ENCODE data around the gene FAM24B. TPM values are rescaled to one million over a fixed set of nuclear protein-coding genes. Genes with fewer than 3 reads are reported as not detected.
"Not testable (repeated sequence)": the region's sequence is repeated elsewhere in the genome, so short reads cannot be mapped to it uniquely, and the experiment has no call there.

FAM24B gene
- total RNA-seq, 1 experiment from 2014 or later, result 10.8 TPM

DNA sequence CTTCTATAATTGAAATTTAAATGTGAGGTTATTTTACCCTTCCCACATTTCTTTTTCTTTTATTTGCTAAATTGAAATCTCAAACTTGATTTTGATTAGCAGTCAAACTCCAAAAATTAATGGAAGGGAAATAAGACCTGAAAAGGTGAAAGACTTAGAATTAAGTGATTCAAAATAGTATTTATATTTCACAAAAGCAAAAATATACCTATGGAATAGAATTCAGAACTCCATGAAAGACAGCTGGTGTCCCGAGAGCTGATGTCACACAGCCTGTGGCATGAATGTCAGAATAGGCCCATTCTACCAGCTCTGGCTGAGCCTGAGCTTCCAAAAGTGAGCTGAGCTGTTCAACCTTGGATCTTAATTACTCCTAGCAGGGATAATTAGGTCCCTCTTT is 30.9 kb upstream of the FAM24B start, which contains the start of gene FAM24A:
Gene FAM24A (plus strand): TSS at position 301 of the 400 bp plus-strand sequence. CDS start 1,025 bp downstream, outside the sequence.
- ChIA-PET CTCF (no interaction called here), POLR2A (ENCODE audit: unreplicated experiment) (no interaction called here)
- intact Hi-C loops (cut with micrococcal nuclease; ENCODE audit: unreplicated experiment), result no loop called here
- Histone ChIP-seq H4K20me1 (ENCODE audit: insufficient read depth) (no peaks in the 10 kb centered on the region), H3K4me1 (replicated peaks; ENCODE audit: insufficient read depth) (no peaks in the 10 kb centered on the region), H3K27me3 (ENCODE audit: insufficient read depth, low read depth) (peaks cover 9% of the 10 kb centered on the region), H3K4me3 (no peak within 1 kb of the TSS), H3K4me2 (no peak within 1 kb of the TSS), H3K27ac (no peak within 1 kb of the TSS), H3K36me3 (ENCODE audit: low read depth) (no peaks in the 10 kb centered on the region), H3F3A (ENCODE audit: insufficient read depth, low read depth) (no peaks in the 10 kb centered on the region), H2AFZ (no peak within 1 kb of the TSS), H3K9me3 (ENCODE audit: insufficient read depth, low read depth) (no peaks in the 10 kb centered on the region), H3K79me2 (ENCODE audit: low read depth) (no peaks in the 10 kb centered on the region), H3K9me2 (ENCODE audit: insufficient read depth) (no peaks in the 10 kb centered on the region)
- DNase-seq, result no peak
- TF ChIP-seq, protein P1, sequence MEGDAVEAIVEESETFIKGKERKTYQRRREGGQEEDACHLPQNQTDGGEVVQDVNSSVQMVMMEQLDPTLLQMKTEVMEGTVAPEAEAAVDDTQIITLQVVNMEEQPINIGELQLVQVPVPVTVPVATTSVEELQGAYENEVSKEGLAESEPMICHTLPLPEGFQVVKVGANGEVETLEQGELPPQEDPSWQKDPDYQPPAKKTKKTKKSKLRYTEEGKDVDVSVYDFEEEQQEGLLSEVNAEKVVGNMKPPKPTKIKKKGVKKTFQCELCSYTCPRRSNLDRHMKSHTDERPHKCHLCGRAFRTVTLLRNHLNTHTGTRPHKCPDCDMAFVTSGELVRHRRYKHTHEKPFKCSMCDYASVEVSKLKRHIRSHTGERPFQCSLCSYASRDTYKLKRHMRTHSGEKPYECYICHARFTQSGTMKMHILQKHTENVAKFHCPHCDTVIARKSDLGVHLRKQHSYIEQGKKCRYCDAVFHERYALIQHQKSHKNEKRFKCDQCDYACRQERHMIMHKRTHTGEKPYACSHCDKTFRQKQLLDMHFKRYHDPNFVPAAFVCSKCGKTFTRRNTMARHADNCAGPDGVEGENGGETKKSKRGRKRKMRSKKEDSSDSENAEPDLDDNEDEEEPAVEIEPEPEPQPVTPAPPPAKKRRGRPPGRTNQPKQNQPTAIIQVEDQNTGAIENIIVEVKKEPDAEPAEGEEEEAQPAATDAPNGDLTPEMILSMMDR (conservative IDR thresholded peaks at IDR 0.05), result no peak
- no peak for TF ChIP-seq EZH2 (IDR thresholded peaks at IDR 0.05; ENCODE audit: low read depth)
- no TSS peak for BruUV-seq (replicated peaks)

- POLR2A ChIA-PET (ENCODE audit: unreplicated experiment); H3K4me3 ChIP-seq; H3F3A ChIP-seq (ENCODE audit: insufficient read depth, low read depth); H3K4me2 ChIP-seq; CTCF ChIA-PET; H3K9me2 ChIP-seq (ENCODE audit: insufficient read depth); BruUV-seq (replicated peaks); H3K27ac ChIP-seq; H2AFZ ChIP-seq; DNase-seq; intact Hi-C loops (cut with micrococcal nuclease; ENCODE audit: unreplicated experiment); H3K9me3 ChIP-seq (ENCODE audit: insufficient read depth, low read depth); H3K36me3 ChIP-seq (ENCODE audit: low read depth); H3K79me2 ChIP-seq (ENCODE audit: low read depth); H3K27me3 ChIP-seq (ENCODE audit: insufficient read depth, low read depth); H3K4me1 ChIP-seq (replicated peaks; ENCODE audit: insufficient read depth); H4K20me1 ChIP-seq (ENCODE audit: insufficient read depth): not testable (repeated sequence)
Observed at GRCh38 chr10:122903861-122904260, 24.5 kb upstream of the FAM24B start.

DNA sequence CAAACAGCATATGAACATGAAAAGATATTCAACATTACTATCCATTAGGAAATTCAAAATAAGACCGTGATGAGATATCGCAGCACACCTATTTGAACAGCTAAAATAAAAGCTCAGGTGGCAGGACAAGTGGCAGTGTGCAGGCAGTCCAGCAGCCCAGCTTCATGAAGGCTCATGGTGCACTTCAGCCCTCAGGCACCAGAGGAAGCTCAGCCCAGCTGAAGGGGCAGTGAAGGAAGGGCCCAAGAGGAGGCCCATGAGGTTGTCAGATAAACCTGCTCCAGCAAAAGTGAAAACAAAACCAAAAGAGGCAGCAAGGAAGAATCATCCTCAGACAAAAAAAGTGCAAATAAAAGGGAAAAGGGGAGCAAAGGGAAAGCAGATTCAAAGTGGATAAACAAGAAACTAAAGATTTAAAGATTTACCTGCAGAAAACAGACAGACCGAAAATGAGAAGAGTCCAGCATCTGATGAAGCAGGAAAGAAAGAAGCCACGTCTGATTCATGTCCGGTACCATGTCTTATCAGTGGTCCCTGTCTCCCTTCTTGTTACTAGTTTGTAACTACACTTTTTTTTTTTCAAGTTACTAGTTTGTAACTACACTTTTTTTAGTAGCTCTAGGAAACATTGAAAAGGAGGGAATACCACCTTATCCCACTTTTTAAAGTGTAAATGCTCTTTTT is 15.0 kb upstream of the FAM24B start:
- Histone ChIP-seq H3K4me1 (replicated peaks; ENCODE audit: insufficient read depth) (no peaks in the 10 kb centered on the region), H3K27ac (no peak overlapping the region), H4K20me1 (ENCODE audit: insufficient read depth) (no peaks in the 10 kb centered on the region), H3F3A (ENCODE audit: insufficient read depth, low read depth) (no peaks in the 10 kb centered on the region), H2AFZ (no peak overlapping the region), H3K9me2 (ENCODE audit: insufficient read depth) (no peaks in the 10 kb centered on the region), H3K4me3 (no peak overlapping the region), H3K27me3 (ENCODE audit: insufficient read depth, low read depth) (no peaks in the 10 kb centered on the region), H3K9me3 (ENCODE audit: insufficient read depth, low read depth) (no peaks in the 10 kb centered on the region), H3K79me2 (ENCODE audit: low read depth) (no peaks in the 10 kb centered on the region), H3K36me3 (ENCODE audit: low read depth) (no peaks in the 10 kb centered on the region), H3K4me2 (no peak overlapping the region)
- no TSS peak for BruUV-seq (replicated peaks)
- ChIA-PET POLR2A (ENCODE audit: unreplicated experiment) (interaction anchor here (0.7 kb wide), 1 partner anchor 45 kb away, joined by 4 read pairs; no protein-coding TSS in a partner anchor), CTCF (interaction anchor here (0.6 kb wide), 1 partner anchor 173 kb away, joined by 6 read pairs; no protein-coding TSS in a partner anchor)
- TF ChIP-seq, protein P1 (conservative IDR thresholded peaks at IDR 0.05), result no peak
- intact Hi-C loops (cut with micrococcal nuclease; ENCODE audit: unreplicated experiment), result no loop called here
- no peak for DNase-seq

All from PC-9 (cell line).